AG09319 (cell line): ENCODE data around the gene SYNE1.

Source experiments
- DNase-seq: peaks from one replicate; pipeline ENCODE4 v3.0.0-alpha.2; 2010; ENCODE audit warnings: low read depth; ENCODE audit errors: extremely low read depth
- CTCF ChIP-seq: IDR thresholded peaks from 2 replicates; pipeline ENCODE4 v1.5.1; 2011; ENCODE audit warnings: low read depth, mild to moderate bottlenecking, inconsistent platforms, low read length, moderate library complexity

SYNE1 gene

GRCh38 chr6:152121910-152122309 is 515.3 kb downstream of the SYNE1 start:
- no peak for DNase-seq
- TF ChIP-seq CTCF, result no peak

- TF ChIP-seq CTCF, result no peak
- no peak for DNase-seq
These were observed 517.3 kb downstream of the SYNE1 start for GRCh38 chr6:152119831-152120230.

- TF ChIP-seq CTCF, result no peak
- DNase-seq, result no peak
These were observed 518.5 kb downstream of the SYNE1 start for GRCh38 chr6:152118678-152119077.

GRCh38 chr6:152118224-152118623 is 518.9 kb downstream of the SYNE1 start:
- DNase-seq, result no peak
- no peak for TF ChIP-seq CTCF

- no peak for DNase-seq
These were observed 519.7 kb downstream of the SYNE1 start for GRCh38 chr6:152117156-152118133.

GRCh38 chr6:152112491-152113261 is 524.5 kb downstream of the SYNE1 start:
- no peak for TF ChIP-seq CTCF
- no peak for DNase-seq

More at GRCh38 chr6:152117156-152118133, 519.7 kb downstream of the SYNE1 start:
- no peak for TF ChIP-seq CTCF
